GM19351 (cell line): Measurements from ENCODE around the gene YTHDF1.

Experiments used
- ATAC-seq: cut with Tn5 transposase; IDR thresholded peaks from one replicate; pipeline ENCODE4 v1.9.1; 2021; ENCODE audit warnings: mild to moderate bottlenecking, moderate library complexity; ENCODE audit not compliant: unreplicated experiment

The YTHDF1 gene

DNA sequence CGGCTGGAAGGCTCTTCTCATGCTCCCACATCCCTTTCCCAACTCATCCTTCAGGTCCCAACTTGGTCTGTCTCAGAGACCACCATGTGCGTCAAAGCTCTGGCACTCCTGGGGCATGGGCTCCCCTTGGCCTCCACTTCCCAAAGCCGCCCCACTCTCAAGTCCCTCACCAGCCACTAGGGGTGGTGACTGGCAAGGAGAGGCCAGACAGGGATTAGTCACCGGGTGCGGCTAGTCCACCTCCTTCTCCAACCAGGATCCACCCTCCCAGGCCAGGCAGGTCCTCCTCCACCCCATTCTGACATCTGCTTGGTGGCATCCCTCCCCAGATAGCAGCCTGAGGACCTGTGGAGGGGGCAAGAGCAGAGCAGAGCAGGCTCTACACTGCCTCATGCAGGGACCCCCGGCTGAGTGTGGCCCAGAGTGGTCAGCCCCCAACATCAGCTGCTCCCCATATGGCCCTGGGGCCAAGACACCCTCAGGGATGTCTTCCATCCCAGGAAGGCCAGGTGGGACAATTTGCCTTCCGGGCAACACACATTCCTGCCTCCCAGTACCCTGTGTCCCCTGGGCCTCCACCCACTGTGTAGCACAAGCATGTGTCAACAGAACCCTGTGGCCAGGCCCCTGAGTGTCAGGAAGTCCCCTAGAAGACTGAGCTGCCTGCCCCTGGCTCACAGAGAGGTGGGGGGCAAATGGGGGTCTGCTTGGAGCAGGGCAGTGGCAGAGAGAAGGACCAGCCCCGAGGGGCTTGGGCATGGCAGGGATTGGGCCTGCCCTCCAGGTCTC is 29.2 kb downstream of the YTHDF1 start:
- ATAC-seq, result no peak

DNA sequence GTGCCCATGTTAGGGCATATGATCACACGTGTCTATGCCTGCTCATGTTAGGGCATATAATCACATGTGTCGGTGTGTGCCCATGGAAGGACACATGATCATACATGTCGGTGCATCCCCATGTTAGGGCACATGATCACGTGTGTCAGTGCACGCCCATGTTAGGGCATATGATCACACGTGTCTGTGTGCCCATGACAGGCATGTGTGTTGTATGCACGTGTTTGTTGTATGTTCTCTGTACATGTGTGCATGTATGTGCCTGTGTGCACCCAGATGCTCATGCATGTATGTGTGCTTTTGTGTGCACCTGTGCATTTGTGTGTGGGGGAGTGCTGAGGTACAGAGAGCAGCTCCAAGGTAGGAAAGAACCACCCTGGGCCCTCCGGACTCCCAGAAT is 29.8 kb downstream of the YTHDF1 start:
- no peak for ATAC-seq

DNA sequence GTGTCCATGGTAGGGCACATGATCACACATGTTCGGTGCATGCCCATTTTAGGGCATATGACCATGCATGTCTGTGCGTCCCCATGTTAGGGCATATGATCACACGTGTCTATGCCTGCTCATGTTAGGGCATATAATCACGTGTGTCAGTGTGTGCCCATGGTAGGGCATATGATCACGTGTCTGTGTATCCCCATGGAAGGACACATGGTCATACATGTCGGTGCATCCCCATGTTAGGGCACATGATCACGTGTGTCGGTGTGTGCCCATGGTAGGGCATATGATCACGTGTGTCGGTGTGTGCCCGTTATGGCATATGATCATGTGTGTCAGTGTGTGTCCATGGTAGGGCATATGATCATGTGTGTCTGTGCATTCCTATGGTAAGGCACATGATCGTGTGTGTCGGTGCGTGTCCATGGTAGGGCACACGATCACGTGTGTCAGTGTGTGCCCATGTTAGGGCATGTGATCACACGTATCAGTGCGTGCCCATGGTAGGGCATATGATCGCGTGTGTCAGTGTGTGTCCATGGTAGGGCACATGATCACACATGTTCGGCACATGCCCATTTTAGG is 30.6 kb downstream of the YTHDF1 start:
- no peak for ATAC-seq

DNA sequence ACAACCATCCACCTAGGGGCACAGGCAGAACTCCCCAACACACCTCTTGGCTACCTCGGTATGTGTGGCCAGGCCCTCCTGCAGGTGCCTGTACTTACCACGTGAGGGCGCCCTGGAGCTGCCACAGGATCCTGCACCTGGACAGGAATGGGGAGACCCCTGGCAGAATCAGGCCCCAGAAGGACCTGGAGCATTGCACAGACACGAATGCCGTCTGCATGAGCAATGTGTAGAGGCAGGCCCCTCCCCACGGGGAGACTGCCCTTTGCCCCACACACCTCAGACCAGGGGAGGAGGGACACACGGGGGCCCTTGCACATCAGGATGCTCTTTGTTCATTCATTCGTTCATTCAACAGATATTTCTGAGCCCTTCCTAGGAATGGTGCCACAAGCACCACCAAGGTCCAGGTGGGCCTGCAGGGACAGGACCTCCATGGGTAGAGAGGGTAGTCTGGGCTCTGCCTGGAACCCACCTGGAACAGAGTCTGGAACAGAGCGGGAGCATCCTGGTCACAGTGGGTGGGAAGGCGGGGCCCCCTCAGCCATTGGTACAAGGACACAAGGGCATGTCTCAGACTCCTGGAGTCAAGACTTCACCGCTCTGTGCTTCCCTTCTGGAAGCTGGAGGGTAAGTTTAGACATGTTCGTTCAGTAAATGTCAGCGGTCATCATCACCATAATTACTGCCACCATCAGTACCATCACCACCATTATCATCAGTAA is 32.3 kb downstream of the YTHDF1 start:
- ATAC-seq, result no peak

DNA sequence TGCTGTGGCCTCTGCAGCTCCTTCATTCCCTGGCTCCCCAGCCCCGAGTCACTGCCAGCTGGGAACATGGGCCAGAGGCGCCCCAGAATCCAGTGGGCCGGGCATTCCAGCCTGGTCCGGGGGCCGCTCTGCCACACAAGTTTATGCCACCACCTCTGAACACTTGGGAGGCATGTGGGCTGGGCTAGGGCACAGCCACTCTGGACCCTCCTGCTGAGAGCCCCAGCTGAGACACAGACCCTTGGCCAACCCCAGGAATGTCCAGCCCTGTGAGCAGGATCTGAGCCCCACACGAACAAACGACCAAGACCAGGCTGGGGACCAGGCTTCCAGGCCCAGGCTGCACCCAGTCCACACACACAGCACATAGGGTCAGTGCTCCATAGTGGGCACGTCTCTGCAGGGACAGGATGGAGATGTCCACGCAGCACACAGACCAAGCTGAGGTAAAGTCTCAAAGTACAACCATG is 33.0 kb downstream of the YTHDF1 start:
- ATAC-seq, result no peak

DNA sequence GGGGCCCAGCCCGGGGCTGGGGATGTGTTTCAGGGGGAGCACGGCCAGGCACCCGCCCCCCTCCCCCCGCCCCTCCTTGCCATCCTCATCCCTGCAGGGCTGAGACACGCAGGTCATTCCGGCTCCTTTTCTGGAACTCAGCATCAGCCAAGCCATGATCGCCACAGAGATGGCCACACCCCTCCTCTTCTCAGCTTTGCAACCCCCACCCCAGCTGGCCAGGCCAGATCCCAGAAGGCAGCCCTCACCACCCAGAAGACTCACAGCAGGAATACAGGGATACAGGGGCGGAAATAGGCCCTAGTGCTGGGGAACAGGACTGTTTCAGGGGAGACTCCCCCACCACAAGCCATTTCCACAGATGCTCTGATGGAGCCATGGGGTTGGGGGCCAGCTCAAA is 33.5 kb downstream of the YTHDF1 start:
- no peak for ATAC-seq

DNA sequence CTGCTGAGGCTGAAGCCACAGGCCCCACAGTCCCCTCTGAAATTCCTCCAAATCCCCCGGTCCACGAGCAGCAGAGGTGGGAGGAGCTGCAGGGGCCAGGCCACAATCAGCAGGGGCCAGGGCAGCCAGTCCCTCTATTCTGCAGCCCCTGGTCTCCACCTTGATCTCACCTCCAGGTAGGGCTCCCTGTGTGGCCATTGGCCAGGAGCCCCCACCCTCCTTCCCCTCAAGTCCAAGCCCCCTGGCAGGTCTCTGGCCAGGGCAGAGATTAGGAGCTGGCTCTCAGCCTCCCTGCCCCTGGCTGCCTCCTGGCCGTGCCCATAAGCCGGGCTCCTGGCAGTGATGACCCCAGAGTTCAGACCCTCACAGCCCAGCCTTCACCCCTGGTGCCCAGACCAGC is 34.7 kb downstream of the YTHDF1 start:
- no peak for ATAC-seq

DNA sequence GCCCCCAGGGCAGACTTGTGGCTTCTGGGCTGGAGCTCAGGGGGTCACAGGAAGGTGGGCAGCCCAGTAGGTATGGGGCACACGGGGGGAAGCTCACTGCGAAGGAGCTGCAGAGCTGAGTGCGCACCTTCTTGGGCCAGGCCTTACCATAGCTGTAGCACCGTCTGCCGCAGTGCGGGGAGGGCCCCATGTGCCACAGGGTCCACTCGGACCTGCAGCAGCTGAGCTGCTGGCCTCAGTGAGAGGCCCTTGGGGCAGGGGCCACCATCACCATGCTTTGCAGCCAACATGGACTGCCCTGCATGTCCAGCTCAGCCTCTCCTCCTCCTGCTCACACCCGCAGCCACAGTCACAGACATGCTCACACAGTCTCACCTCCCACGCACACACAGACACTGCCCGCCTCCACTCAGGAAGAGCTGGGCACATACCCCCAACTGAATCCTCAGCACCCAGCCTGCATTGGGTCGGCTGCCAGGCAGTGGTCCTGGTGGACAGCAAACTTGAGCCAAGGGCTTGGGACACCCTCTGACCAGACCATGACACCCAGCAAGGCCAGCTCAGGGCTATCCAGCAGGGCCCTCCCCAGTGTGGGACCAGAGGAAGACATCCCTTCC is 35.3 kb downstream of the YTHDF1 start:
- no peak for ATAC-seq

DNA sequence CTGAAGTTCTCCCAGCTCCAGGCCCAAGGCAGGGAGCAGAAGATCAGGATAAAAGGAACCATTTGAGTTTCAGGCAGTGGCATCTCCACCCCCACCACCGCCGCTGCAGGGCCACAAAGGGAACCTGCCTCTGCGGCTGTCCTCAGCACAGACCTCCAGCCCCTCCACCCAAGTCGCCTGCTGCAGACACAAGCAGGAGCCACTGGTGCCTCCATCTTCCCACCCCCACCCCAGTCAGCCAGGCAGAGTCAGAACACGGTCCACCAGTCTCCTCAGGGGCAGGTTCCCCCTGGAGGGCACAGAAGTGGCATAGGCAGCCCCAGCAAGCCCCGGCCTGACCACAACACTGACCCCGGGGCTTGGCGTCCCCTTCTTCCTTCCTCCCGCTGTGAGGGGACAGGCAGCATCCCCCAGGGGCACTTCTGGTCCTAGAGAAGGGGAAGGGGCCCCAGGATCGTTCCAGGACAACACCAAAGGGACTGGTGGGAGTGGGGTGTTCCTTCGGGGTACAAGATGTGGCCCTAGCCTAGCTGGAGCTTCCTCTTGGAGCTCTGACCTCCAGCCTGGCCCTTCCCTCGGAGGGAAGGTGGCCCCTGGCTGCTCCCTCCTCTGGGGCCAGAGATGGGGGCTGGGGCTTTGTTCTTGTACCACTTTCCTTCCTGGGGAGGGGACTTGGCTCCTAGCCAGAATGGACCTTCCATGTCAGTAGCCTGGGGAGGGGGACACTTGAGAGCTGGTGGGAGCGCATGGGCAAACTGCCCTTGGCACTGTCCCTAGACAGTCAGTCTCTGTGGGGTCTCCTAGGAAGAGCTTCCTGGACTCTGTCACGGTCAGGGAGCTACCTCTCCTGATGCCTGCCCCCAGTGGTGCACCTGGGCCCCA is 36.0 kb downstream of the YTHDF1 start:
- no peak for ATAC-seq

DNA sequence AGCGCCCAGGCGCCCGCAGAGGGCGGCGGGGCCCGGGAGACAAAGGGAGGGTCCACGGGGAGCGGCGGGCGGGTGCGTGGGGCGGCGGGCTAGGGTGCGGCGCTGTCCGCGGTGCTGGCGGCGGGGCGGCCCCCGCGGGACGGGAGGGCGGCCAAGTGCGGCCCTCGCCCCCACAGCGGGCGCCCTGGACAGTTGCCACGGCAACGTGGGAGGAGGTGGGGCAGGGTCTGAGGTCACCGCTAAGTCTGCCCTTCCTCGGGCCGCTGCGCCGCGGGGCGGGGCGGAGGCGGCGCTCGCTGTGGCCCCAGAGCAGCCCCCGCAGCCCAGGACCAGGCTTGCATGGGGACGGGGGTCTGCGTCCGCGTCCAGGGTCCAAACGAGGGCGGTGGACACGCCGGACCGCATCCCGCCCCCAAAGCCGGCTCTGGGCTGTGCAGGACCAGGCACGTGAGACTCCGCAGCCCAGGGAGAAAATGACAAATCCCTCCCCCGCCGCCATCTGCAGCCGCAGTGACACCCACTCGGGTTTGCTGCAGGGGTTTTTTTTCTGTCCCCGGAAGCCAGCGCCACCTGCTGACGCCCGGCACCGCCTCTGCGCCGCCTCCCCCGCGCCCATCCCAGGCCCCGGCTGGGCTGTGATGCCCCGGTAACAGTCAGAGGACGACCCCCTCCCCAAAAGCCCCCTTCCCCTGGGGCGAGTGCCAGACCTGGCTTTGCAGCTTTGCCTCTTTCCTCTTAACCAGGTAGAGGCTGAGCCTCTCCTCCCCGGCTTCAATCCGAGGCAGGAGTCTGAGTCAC is 36.8 kb downstream of the YTHDF1 start:
- peak; percentile 53 for ATAC-seq

DNA sequence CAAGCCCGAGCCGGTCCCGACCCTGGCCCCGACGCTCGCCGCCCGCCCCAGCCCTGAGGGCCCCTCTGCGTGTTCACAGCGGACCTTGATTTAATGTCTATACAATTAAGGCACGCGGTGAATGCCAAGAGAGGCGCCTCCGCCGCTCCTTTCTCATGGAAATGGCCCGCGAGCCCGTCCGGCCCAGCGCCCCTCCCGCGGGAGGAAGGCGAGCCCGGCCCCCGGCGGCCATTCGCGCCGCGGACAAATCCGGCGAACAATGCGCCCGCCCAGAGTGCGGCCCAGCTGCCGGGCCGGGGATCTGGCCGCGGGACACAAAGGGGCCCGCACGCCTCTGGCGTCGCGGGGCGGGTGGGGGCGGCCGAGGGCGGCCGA is 37.5 kb downstream of the YTHDF1 start:
- no peak for ATAC-seq

DNA sequence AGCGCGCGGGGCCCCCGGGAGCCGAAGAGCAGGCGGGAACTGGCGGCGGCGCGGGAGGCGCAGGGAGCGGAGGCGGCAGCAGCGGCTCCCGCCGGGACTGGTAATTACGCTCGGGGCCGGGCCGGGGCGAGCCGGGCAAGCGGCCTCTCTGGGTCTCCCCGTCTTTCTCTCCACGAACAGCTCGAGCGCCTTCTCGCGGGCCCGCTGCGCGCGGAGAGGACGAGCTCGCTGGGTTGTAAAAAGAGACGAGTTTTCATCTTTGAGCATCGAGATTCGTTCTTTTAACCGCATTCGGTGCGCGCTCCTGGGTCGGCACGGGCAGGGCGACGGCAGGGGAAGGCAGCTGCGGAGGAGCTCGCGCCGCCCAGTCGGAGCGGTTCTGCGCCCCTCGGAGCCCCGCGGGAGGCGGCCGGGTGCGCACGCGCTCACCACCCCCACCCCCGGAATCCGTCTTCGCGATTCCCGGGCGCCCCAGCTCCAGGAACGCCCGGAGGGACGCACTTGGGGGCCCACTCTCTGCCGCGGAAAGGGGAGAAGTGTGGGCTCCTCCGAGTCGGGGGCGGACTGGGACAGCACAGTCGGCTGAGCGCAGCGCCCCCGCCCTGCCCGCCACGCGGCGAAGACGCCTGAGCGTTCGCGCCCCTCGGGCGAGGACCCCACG is 38.0 kb downstream of the YTHDF1 start:
- no peak for ATAC-seq

DNA sequence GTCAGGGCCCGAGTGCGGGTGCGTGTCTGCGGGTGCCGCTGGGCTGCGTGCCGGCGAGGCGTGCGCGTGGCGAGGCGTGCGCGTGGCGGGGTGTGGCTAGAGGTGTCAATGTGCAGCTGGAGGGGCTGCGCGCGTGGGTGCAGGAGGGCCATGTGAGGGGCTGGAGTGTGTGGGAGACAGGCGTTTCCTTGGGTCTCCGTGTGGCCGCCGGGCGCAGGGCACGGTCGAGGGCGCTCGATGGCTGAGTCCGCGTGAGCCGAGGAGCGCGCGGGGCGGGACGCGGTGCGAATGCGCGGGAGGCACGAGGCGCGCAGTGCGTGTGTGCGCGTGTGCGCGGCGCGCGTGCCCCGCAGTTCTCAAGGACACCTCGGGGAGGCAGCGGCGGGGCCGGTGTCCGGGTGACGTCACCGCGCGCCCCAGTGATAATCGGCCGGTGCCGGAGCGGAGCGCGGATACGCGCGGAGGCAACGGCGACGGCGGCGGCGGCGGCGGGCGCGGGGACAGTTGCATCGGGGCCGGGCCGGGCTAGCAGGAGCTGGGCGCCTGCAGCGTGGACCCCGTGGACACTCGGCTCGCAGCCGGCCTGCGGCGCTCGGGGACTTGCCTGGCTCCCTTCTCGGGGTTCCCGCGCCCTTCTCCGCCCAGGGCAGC is 38.7 kb downstream of the YTHDF1 start:
- ATAC-seq, result no peak

DNA sequence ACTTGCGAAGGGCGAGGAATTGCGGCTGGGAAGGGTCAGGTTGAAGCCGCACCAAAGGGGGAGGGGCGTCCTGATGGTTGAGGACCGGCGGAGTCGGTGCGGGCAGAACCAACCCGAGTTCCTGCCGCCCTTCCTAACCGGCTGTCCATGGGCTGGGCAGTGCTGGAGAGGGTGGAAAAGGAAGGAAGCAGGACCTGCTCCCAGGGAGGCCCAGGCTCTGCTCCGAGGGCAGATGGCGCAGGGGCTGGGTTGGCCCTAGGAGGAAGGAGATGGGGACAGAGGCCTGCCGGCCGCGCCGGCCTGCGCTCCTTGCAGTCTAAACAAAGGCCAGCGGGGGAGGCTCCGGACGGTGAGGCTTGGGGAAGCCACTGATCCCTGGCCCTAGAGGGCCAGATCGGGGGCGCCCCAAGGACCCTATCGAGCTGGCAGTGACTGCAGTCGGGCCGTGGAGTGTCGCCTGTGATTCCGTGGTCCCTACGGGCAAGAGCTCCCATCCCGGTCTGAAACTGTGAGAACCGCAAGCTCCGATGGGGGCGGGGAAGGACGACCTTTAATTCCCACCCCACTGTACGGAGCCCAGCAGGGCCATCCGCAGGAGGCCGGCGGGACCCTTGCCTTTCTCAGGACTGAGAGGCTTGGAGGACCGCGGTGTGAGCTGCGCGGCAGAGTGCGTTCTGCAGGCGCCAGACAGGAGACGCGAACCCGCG is 39.4 kb downstream of the YTHDF1 start:
- no peak for ATAC-seq

DNA sequence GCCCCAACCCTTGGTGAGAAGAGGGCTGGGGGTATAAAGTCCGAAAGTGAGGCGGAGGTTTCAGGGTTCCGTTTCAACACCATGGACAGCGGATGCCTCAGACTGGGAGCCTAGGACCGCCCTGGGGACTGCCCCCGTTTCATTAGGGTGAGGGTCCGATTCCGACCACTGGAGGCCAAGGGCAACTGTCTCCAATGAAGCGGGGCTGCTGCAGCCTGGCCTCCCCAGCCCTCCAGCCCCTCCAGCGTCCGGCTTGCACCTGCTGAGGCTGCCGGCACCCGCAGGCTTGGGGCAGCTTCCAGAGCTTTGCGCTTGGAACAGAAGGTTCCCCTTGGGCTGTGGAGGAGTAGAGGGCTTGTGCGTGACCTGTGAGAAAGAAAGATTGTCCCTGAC is 39.9 kb downstream of the YTHDF1 start:
- no peak for ATAC-seq

DNA sequence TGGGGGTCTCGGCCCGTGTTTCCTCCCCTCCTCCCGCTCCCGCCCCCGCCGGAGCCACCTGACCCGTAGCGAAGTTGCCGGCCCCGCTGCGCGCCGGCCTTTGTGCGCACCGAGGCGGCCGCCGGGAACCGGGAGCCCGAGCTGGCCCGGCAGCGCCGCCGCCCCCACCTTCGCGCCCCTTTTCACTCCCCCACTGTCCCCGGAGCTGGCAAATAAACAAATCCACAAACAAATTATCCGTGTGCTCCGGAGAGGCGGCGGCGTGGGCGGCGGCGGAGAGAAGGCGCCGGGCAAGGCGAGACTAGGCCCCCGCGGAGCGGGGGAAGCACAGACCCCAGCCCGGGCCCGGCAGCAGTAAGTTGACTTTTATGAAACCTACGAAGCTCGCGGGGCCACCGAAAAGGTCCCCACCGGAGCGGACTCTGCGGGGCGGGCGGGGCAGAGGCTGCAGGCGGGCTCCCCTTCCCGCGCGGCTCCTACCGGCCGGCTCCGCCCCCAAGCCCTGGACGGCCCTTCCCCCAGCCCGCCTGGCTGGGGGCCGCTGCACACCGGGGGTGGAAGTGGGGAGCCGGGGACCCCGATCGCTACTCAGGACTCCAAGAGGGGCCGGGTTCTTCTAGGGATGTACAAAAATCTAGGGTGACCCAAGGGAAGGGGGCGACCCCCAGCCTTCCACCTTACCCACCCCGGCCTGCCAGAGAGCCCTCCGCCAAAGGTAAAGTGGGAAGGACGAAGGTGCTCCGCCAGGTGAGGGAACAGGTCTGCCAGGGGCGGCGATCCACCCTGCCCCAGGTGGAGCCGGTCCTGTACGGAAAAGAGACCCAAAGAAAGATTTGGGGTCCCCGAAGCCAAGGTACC is 40.7 kb downstream of the YTHDF1 start:
- ATAC-seq, result no peak

DNA sequence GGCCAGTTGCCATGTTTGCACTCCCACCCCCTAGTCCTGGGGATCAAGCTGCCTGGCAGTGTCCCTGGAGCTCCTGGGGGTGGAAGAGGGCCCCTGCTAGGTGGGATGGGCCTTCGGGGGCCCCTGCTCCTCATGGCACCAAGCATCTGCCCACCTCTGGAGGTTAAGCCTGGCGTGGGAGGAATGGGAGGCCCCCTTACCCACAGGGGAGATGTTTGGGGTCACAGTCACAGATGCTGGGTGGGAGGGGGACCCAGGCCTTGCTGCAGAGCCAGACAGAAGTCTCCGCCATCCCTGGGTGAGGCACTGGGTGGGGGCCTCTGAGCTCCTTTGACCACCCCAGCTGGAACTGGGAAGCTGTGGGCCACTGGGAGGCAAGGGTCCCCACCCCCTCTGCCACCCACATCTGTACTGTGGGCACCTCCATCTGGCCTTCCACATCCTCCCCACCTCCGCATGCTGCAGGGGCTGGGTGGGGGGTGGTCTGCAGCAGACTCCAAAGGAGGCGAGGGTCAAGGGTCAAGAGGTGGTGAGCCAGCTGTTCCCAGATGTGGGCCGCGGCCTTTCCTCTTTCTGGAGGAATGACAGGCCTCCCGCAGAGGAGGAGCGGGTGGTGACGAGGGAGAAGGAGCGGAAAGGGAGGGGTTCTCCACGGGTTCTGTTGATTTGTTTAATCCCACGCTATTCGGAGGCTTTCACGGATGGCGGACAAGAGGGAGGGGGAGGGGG is 41.5 kb downstream of the YTHDF1 start:
- ATAC-seq, result no peak
